SK-N-SH (cell line): Measurements from ENCODE around the gene LTF. TPM values are rescaled to one million over a fixed set of nuclear protein-coding genes. Genes with fewer than 3 reads are reported as not detected.
"Not testable (repeated sequence)": the region's sequence is repeated elsewhere in the genome, so short reads cannot be mapped to it uniquely, and the experiment has no call there.

Experiments
- CTCF ChIA-PET: fragments of 300-600, 350-600 bp; formaldehyde crosslinking; extraction: SDS; loops from one replicate; lab custom pipeline; 2021; lab: Yijun Ruan, JAX
- POLR2A ChIA-PET: fragments of 350-600 bp; sonication (Branson Sonifier 250); formaldehyde crosslinking; extraction: SDS; loops from one replicate; lab custom pipeline; 2020; ENCODE audit warnings: antibody characterized with exemption, inconsistent platforms; lab: Yijun Ruan, JAX
- DNase-seq: peaks from one replicate; pipeline ENCODE4 v3.0.0; 2012
- H2AFZ ChIP-seq: fragments of 200-600 bp; sonication (generic); 2 replicates; pipeline ENCODE4 v1.8.1; 2016; ENCODE audit warnings: antibody characterized with exemption, mild to moderate bottlenecking, low read depth
- H3F3A ChIP-seq: fragments of 200-600 bp; sonication (generic); replicated peaks from 2 replicates; pipeline ENCODE3; 2016; ENCODE audit warnings: antibody characterized with exemption, mild to moderate bottlenecking; ENCODE audit not compliant: insufficient read depth
- H3K27ac ChIP-seq, 2 experiments: fragments of 200-500 bp in 1 of 2; fragments of 200-600 bp in 1 of 2; sonication (Bioruptor generic) in 1 of 2; sonication (generic), shearing (Covaris generic) in 1 of 2; 2 replicates each; pipeline versions ENCODE4 v1.5.1 to v1.6.1; 2014 to 2016; ENCODE audit warnings: low read depth in 2 of 2, inconsistent platforms in 1 of 2, low read length in 1 of 2, mild to moderate bottlenecking in 1 of 2, mixed read lengths in 1 of 2
- H3K27me3 ChIP-seq: fragments of 200-600 bp; sonication (generic), shearing (Covaris generic); 2 replicates; pipeline ENCODE4 v1.6.1; 2016; ENCODE audit warnings: mixed run types; ENCODE audit not compliant: insufficient read depth
- H3K36me3 ChIP-seq, 2 experiments: fragments of 200-500 bp in 1 of 2; fragments of 200-600 bp in 1 of 2; sonication (Bioruptor generic) in 1 of 2; sonication (generic) in 1 of 2; replicated peaks in 1 of 2; 2 replicates each; pipeline versions ENCODE3 to v1.5.1; 2014 to 2016; ENCODE audit warnings: low read length in 1 of 2, mild to moderate bottlenecking in 1 of 2; ENCODE audit not compliant: insufficient read depth in 2 of 2, control insufficient read depth in 1 of 2
- H3K4me1 ChIP-seq, 2 experiments: fragments of 200-500 bp in 1 of 2; fragments of 200-600 bp in 1 of 2; sonication (Bioruptor generic) in 1 of 2; sonication (generic), shearing (Covaris generic) in 1 of 2; 2 replicates each; pipeline versions ENCODE4 v1.5.1 to v1.6.1; 2014 to 2016; ENCODE audit warnings: low read depth in 1 of 2, low read length in 1 of 2, mixed run types in 1 of 2; ENCODE audit not compliant: insufficient read depth in 2 of 2, control insufficient read depth in 1 of 2
- H3K4me2 ChIP-seq: fragments of 200-600 bp; sonication (generic), shearing (Covaris generic); 2 replicates; pipeline ENCODE4 v1.6.1; 2017; ENCODE audit warnings: mixed run types
- H3K4me3 ChIP-seq, 2 experiments: fragments of 200-500 bp in 1 of 2; fragments of 200-600 bp in 1 of 2; sonication (Bioruptor generic) in 1 of 2; sonication (generic), shearing (Covaris generic) in 1 of 2; 2 replicates each; pipeline versions ENCODE4 v1.5.1 to v1.8.1; 2014 to 2016; ENCODE audit warnings: low read depth in 2 of 2, inconsistent platforms in 1 of 2, low read length in 1 of 2, mild to moderate bottlenecking in 1 of 2, mixed read lengths in 1 of 2, moderate library complexity in 1 of 2
- H3K79me2 ChIP-seq: fragments of 200-600 bp; sonication (generic); 2 replicates; pipeline ENCODE4 v1.8.1; 2017; ENCODE audit warnings: mild to moderate bottlenecking; ENCODE audit not compliant: insufficient read depth
- H3K9ac ChIP-seq: fragments of 200-600 bp; sonication (generic); 2 replicates; pipeline ENCODE4 v1.6.1; 2017; ENCODE audit warnings: mixed run types
- H3K9me2 ChIP-seq: fragments of 200-600 bp; sonication (generic); 2 replicates; pipeline ENCODE4 v1.6.1; 2017; ENCODE audit warnings: mixed run types
- H3K9me3 ChIP-seq: fragments of 200-600 bp; sonication (generic); 2 replicates; pipeline ENCODE4 v1.6.1; 2017; ENCODE audit warnings: mixed run types, mild to moderate bottlenecking, moderate library complexity
- H4K20me1 ChIP-seq: fragments of 200-600 bp; sonication (generic); 2 replicates; pipeline ENCODE4 v1.6.1; 2017; ENCODE audit warnings: mild to moderate bottlenecking, mixed run types; ENCODE audit not compliant: insufficient read depth
- EZH2phosphoT487 ChIP-seq: fragments of 200-600 bp; sonication (generic); IDR thresholded peaks from 2 replicates; pipeline ENCODE4 v1.6.1; 2017; ENCODE audit warnings: low read depth, mixed run types, mild to moderate bottlenecking, antibody characterized with exemption, moderate library complexity, borderline replicate concordance
- FOXJ3 ChIP-seq: sonication (generic); formaldehyde crosslinking; IDR thresholded peaks from 2 replicates; pipeline ENCODE4 v1.5.1; 2020; ENCODE audit warnings: mild to moderate bottlenecking, missing genetic modification reagents
- FOXM1 ChIP-seq: IDR thresholded peaks from 2 replicates; pipeline ENCODE4 v1.4.0; 2012; ENCODE audit warnings: low read depth, mild to moderate bottlenecking
- GATA2 ChIP-seq: sonication (generic); formaldehyde crosslinking; IDR thresholded peaks from 2 replicates; pipeline ENCODE4 v1.5.0; 2020; ENCODE audit warnings: mild to moderate bottlenecking, missing genetic modification reagents
- MEF2A ChIP-seq: IDR thresholded peaks from 2 replicates; pipeline ENCODE4 v1.4.0; 2012; ENCODE audit warnings: low read depth, borderline replicate concordance
- MXI1 ChIP-seq: IDR thresholded peaks from 2 replicates; pipeline ENCODE4 v1.6.1; 2012; ENCODE audit warnings: mild to moderate bottlenecking, low read depth, low read length, improper control_type of control experiment
- NRF1 ChIP-seq: IDR thresholded peaks from 2 replicates; pipeline ENCODE4 v1.6.1; 2012; ENCODE audit warnings: low read depth, mild to moderate bottlenecking, low read length
- RCOR1 ChIP-seq: fragments of 150-350 bp; IDR thresholded peaks from 2 replicates; pipeline ENCODE4 v1.6.1; 2017; ENCODE audit warnings: antibody characterized with exemption, low read length
- RFX5 ChIP-seq: IDR thresholded peaks from 2 replicates; pipeline ENCODE4 v1.6.1; 2012; ENCODE audit warnings: mild to moderate bottlenecking, improper control_type of control experiment, low read length
- RXRA ChIP-seq: IDR thresholded peaks from 2 replicates; pipeline ENCODE4 v1.4.0; 2012; ENCODE audit warnings: low read depth, mild to moderate bottlenecking, borderline replicate concordance
- TCF12 ChIP-seq: IDR thresholded peaks from 2 replicates; pipeline ENCODE4 v1.4.0; 2012
- YY1 ChIP-seq: IDR thresholded peaks from 2 replicates; pipeline ENCODE4 v1.4.0; 2012; ENCODE audit warnings: low read depth, mild to moderate bottlenecking
- WGBS: methylation state at CpG from one replicate; pipeline ENCODE4 v1.1.6; 2017; ENCODE audit warnings: low lambda C conversion rate; 5-methylcytosine and 5-hydroxymethylcytosine counted together
- polyA plus RNA-seq, 3 experiments: library from polyadenylated mRNA; depleted of rRNA; stranded (reverse); fragments of >200 nt; gene quantifications; 2 replicates each; pipeline ENCODE4 v1.2.3, GENCODE V29; 2012
- TF ChIP-seq, protein P1 (sequence below): fragments of 150-350 bp; IDR thresholded peaks from 2 replicates; pipeline ENCODE4 v1.6.1; 2016; ENCODE audit warnings: mild to moderate bottlenecking, low read depth, low read length
- TF ChIP-seq, protein P2 (sequence below): IDR thresholded peaks from 2 replicates; pipeline ENCODE4 v1.4.0; 2012; ENCODE audit warnings: low read depth, borderline replicate concordance
- TF ChIP-seq, protein P3 (sequence below): IDR thresholded peaks from 2 replicates; pipeline ENCODE4 v1.4.0; 2012; ENCODE audit warnings: low read depth

Gene LTF
- polyA plus RNA-seq, 1 of the 3 experiments (the other 2 are of a cell fraction), result not detected

GRCh38 chr3:46389306-46389705 is 75.4 kb downstream of the LTF start:
- no peaks in the 10 kb centered on the region for H3K79me2 ChIP-seq
- H2AFZ ChIP-seq, result no peak overlapping the region
- no peak overlapping the region for H3K27ac ChIP-seq
- DNase-seq, result no peak
- no peak overlapping the region for H3K4me3 ChIP-seq
- TF ChIP-seq EZH2phosphoT487, result no peak
- no peak for TF ChIP-seq MXI1
- TF ChIP-seq NRF1, result no peak
- no peak for TF ChIP-seq RCOR1
- TF ChIP-seq, protein P1, sequence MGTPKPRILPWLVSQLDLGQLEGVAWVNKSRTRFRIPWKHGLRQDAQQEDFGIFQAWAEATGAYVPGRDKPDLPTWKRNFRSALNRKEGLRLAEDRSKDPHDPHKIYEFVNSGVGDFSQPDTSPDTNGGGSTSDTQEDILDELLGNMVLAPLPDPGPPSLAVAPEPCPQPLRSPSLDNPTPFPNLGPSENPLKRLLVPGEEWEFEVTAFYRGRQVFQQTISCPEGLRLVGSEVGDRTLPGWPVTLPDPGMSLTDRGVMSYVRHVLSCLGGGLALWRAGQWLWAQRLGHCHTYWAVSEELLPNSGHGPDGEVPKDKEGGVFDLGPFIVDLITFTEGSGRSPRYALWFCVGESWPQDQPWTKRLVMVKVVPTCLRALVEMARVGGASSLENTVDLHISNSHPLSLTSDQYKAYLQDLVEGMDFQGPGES, result no peak
- no peak for TF ChIP-seq YY1
- no peak for TF ChIP-seq GATA2 (CRISPR knock-in tag)
- TF ChIP-seq, protein P2, sequence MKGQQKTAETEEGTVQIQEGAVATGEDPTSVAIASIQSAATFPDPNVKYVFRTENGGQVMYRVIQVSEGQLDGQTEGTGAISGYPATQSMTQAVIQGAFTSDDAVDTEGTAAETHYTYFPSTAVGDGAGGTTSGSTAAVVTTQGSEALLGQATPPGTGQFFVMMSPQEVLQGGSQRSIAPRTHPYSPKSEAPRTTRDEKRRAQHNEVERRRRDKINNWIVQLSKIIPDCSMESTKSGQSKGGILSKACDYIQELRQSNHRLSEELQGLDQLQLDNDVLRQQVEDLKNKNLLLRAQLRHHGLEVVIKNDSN, result no peak
- TF ChIP-seq TCF12, result no peak
- no peak for TF ChIP-seq RFX5
- TF ChIP-seq, protein P3, sequence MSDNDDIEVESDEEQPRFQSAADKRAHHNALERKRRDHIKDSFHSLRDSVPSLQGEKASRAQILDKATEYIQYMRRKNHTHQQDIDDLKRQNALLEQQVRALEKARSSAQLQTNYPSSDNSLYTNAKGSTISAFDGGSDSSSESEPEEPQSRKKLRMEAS, result no peak
- no peak for TF ChIP-seq RXRA
- TF ChIP-seq FOXM1, result no peak
- no peak for TF ChIP-seq FOXJ3 (CRISPR knock-in tag)
- TF ChIP-seq MEF2A, result no peak
- POLR2A ChIA-PET, result no interaction called here
- WGBS, result 4% methylated on average over 6 of the region's 6 CpGs
- no peaks in the 10 kb centered on the region for H3K36me3 ChIP-seq
- H3K4me2 ChIP-seq, result no peak overlapping the region
- no peaks in the 10 kb centered on the region for H3F3A ChIP-seq
- CTCF ChIA-PET, result interaction anchor here (1.2 kb wide), 1 partner anchor 20 kb away, joined by 3 read pairs; no protein-coding TSS in a partner anchor
- H3K4me1 ChIP-seq, result no peaks in the 10 kb centered on the region
- no peaks in the 10 kb centered on the region for H3K9me3 ChIP-seq
- no peaks in the 10 kb centered on the region for H4K20me1 ChIP-seq
- H3K9me2 ChIP-seq, result no peaks in the 10 kb centered on the region
- H3K27me3 ChIP-seq, result peaks cover 43% of the 10 kb centered on the region; the same call in 1 of the 2 replicates
- no peak overlapping the region for H3K9ac ChIP-seq

DNA sequence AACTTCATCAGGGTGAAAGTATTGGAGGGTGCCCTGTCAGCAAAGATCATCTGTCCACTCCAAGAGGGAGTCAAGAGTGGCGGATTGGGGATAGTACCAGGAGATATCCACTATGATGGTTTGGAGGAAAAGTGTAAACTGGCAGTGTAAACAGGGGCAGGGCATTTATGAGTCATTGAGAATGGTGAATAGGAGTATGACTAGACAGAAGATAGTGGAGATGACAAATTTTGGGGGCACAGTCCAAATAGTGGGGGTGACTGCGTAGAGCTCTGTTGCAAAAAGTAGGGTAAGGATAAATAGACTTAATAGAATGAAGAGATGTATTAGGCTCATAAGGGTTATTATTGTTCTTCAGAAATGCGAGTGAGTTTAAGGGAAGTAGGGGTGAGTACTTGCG is 75.9 kb downstream of the LTF start:
- H3F3A ChIP-seq, H3K9me2 ChIP-seq, H3K9ac ChIP-seq, H3K9me3 ChIP-seq, H2AFZ ChIP-seq, POLR2A ChIA-PET, H3K4me2 ChIP-seq, H3K27ac ChIP-seq, DNase-seq, H3K79me2 ChIP-seq, H3K4me1 ChIP-seq, H3K36me3 ChIP-seq, H3K4me3 ChIP-seq, H4K20me1 ChIP-seq: not testable (repeated sequence)
- CTCF ChIA-PET, result interaction anchor here (1.2 kb wide), 1 partner anchor 19 kb away, joined by 3 read pairs; no protein-coding TSS in a partner anchor
- WGBS, result 28% methylated on average over 4 of the region's 4 CpGs
- H3K27me3 ChIP-seq, result peaks cover 43% of the 10 kb centered on the region; the same call in 1 of the 2 replicates
